T-helper 2 cell (primary cell): ENCODE results near the gene BRD4.
A peak's percentile ranks its signal among the peaks of the same experiment; 100 is the strongest.

Source experiments
- DNase-seq, 5 experiments: peaks; one replicate each; pipeline versions ENCODE4 v3.0.0 to v3.0.0-alpha.2; 2012 to 2022

BRD4 gene

DNA sequence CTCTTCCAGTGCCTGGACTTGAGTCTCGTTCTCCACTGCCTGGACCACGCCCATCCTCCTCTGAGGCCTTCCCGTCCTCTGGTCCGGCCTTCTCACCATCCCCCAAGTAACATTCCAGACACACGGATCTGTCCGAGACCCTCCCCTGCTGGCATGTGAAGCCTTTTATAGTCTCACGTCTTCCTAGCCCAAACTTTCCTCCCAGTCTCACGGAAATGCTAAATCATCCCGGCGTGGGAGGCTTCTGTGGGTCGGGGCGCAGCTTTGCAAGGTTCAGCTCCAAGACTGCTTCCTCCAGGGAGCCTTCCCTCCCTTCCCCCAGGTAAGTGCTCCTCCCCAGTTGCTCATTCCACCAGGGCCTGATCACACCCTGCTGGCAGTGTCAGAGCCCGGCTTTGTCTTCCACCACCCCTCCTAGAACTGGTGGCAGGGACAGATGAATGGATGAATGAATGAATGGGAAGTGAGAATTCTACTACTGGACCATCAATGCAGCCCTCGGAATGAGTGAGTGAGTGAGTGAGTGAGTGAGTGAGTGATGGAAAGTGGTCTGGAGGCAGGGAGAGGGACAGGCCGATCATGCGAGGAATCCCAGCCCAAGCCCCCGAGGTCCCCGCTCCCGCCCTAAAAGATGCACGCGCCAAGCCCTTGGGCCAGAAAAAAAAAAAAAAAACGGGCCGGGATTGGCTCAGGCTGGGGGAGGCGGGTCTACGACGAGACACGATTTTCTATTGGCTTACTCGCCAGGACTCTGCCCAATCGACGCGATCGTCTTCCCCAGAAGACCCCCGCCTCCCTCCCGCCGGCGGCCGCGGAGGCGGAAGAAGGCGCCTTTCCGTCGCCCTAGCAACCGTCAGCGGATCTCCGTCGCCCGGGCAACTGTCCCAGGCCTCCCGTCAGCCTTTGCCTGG, 109.3 kb downstream of the BRD4 start:
- peak; percentile 29 to 90 (median 60) for DNase-seq

DNA sequence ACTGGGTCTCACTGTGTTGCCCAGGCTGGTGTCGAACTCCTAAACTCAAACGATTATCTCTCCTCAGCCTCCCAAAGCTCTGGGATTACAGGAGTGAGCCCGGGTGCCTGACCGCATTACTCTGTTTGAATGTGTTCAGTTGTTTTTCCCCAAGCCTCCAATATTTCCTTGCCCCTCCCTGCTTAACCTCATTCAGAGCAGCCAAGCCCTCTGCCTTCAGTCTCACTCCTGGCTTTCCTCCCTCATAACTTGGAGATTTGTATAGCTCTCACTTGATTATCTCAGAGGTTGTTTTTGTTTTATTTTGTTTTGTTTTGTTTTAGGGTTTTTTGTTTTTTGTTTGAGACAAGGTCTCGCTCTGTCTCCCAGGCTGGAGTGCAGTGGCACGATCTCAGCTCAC, 111.5 kb downstream of the BRD4 start:
- no peak for DNase-seq

DNA sequence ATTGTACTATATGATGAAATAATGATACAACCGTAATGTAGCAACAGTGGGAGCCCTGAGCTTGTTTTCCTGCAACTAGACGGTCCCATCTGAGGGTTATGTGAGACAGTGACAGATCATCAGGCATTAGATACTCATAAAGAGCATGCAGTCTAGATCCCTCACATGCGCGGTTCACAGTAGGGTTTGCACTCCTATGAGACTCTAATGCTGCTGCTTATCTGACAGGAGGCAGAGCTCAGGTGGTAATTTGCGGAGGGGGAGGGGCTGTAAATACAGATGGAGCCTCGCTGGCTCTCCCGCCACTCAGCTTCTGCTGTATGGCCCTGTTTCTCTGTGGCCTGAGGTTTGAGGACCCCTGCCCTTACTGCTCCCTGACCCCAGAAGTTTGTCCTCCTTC, 113.8 kb downstream of the BRD4 start:
- DNase-seq: no peak

DNA sequence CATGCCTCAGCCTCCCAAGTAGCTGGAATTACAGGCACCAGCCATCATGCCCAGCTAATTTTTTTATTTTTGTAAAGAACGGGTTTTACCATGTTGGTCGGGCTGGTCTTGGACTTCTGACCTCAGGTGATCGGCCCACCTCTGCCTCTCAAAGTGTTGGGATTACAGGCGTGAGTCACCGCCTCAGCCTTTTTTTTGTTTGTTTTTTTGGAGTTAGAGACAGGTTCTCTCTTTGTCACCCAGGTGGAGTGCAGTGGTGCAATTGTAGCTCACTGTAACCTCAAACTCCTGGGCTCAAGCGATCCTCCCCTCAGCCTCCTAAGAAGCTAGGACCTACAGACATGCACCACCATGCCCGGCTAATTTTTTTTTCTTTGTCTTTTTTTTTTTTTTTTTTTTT, 116.0 kb downstream of the BRD4 start:
- DNase-seq: no peak

DNA sequence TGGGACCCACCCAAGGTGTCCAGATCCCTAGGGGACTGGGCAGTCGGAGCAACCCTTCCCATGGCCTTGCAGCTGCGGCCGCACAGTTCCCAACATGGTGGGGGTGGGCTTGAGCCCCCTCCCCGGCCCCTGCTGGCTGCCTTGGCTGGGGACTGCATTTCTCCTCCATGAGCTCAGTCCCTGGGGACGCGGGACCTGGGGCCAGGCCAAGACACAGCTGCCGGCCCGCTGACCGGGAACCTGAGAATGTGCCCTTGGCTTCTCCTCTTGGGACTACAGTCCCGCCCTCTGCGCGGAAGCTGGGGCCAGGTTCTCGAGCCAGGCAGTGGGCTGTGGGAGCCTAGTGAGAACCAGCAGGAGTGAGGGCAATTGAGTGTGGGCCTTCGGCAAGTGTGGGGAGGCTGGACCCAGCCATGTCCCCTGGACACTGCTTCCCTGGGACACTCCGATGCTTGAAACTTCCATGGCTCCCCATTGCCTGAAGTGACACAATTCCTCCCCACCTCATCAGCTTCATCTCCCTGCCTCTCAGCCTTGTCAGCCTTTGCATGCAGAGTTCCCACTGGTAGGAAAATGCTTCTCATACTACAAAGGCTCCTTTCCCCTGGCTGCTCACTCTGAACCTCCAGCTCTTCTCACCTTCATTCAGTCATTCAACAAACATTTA, 118.5 kb downstream of the BRD4 start:
- DNase-seq: no peak

DNA sequence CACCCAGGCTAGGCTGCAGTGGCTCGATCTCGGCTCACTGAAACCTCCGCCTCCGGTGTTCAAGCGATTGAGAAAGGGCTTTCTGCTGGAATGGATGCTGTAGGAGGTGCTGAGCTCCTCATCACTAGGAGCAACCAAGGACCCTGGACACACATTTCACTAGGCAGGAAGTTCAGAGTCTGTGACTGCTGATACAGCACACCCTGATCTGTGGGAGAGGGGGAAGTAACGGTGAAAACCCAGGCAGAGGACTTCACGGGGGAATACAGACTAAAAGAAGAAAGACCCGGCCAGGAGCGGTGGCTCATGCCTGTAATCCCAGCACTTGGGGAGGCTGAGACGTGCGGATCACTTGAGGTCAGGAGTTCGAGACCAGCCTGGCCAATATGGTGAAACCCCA, 119.6 kb downstream of the BRD4 start:
- no peak for DNase-seq

DNA sequence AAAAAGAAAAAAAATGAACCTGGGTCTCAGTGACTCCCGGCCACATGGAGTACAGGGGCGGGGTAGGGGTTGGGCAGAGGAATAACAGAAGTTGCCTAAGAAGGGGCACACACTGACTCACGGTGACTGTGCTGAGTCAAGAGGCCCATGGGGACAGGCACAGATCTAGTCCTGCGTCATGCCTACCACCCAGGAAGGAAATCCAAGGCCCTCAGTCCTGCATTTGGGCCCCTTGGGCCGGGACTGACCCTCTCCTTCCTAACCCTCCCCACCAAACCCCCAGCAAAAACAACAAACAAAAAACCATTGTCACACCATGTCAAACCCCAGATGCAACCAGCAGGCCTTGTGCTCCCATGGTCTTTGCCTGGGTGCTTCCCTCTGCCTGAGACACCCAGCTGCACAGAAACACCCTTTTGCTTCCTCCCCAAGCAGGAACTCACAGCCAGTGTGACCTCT, 122.0 kb downstream of the BRD4 start:
- DNase-seq: no peak

DNA sequence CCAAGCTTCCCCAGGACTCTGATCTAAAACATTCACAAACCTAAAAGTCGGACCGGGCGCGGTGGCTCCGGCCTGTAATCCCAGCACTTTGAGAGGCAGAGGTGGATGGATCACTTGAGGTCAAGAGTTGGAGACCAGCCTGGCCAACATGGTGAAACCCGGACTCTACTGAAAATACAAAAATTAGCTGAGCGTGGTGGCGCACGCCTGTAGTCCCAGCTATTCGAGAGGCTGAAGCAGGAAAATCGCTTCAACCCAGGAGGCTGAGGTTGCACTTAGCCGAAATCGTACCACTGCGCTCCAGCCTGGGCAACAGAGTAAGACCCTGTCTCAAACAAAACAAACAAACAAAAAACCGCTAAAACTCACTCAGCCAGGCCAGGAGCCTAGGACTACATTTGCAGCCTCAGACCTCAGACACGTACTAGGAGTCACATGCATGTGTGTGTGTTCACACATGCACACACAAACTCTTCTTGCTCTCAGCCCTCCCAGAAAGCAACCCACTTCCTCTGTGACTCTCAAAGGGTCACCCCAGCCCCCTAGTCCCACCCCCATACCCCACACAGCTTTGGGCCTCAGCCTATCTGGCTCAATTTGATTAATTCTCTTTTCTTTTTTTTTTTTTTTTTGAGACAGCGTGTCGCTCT, 130.8 kb downstream of the BRD4 start:
- no peak for DNase-seq

DNA sequence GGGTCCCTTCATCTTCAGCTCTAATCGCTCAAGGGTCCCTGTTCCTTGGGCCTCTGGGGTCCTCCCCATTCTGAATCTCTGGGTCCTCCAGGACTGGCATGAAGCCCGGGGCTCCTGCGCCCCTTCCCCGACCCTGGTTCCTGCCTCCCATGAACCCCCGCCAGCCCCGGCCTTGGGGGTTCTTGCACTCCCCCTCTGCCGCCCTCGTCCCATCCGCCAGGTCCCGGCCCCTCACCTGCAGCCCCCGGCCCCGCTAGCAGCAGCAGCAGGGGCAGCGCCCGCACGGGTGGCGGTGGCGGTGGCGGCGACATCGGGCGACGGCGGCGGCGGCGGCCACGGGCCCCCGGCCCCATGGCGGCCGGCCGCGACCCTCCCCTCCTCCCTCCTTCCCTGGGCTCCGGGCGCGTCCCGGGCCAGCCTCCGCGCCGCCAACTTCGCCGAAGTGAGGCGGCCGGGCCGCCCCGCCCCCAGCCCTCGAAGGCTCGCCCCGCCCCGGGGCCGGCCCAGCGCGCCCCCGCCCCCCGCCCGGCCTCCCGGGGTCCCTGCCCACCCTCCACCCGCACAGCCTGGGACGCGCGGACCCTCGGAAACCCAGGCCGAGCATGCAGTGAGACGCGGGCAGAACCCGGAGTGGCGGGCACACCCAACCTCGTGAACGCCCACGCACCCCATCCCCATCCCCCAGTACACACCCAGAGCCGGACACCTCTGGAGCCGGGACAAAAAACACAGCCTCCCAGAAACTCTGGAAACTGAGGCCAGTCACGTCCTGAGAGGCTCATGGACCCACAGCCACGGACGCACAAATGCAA, 131.6 kb downstream of the BRD4 start, which contains the start of gene NOTCH3:
Gene NOTCH3, minus strand, starts transcription at position 443 of the 812 bp plus-strand sequence. Its CDS starts 90 bp downstream, at position 353.
- DNase-seq: no peak

DNA sequence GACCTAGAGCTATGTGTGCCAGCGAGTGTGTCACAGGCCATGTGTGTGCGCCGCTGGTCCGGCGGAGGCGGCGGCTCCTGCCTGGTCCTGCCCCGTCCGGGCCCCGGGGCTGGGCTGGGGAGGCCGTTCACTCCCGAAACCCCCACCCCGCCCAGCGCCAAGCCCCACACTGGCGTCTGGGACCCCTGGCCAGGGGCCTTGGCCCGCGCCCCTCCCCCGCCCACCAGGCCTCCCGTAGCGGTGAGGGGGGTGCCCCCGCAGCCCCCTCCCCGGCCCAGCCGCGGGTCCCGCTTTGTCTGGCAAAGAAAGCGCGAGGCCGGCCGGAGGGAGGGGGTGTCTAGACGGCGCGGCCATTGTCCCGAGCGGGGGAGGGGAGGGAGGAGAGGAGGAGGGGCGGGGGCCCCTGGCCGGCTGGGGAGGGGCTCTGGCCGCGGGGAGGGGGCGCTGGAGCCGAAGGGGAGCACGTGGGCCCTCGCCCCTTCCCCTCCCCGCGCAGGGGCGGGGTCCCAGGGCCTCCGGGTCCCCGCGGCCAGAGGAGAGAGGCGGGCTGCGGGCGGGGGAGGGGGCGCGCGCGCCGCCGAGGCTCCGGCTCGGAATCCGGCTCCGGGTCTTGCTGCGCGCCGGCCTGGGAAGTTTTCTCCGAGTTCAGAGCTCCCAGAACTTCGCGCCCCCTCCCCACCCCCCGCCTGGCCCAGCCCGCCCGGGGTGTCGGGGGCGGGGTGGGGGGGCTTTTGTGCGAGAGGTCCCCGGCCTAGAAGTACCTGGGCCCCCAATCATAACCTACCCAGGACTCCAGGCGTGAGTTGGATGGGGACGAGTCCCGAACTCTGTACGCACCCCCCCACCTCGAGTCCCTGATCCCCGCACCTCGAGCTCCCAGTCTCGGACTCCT, 132.4 kb downstream of the BRD4 start:
- no peak for DNase-seq

DNA sequence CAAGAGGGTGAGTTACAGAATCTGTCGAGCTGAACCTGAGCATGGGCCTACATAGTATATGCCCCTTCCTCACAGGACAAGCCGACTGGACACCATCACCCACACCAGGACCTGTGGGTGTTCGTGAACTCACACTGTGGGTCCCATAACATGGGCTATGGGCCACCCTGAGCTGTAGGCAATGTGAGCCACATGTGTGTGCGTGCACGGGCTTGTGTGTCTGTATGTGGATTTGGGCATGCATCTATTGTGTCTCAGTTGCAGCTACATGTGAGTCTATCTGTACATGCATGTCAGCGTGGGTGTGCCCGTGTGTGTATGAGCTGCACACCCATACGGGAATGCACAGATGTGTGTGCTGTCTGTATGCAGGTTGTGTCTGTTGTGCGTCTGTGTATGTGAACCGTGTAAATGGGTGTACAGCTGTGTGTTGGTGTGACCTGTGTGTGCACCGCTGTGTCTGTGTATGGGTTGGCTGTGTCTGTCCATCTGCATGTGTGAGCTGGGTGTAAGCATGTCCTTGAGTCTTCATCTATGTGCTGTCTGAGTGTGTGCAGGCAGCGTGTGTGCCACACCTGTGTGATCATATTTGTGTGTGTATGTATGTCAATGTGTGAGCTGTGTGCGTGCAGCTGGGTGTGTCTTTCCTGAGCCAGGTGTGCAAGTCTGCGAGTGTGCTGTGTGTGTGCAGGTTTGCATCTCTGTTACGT, 133.2 kb downstream of the BRD4 start:
- DNase-seq: no peak

DNA sequence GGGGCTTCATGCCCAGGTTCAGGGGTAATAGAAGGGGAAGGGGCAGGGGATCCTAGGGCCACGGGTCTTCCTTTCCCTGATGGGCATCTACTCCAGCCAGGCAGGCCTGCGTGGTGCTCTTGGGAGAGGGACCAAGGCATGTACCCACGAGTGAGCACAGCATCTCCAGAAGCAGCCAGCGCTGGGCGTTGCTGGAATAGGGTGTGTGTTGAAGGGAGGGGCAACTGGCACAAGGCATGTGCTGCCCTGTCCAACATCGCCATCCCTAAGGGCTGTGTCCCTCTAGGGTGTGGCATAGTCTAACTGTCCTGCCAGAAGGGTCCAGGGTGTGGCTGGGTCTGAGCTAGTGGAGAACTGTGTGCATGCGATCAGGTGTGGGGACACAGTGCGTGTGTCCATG, 134.4 kb downstream of the BRD4 start:
- DNase-seq: no peak

DNA sequence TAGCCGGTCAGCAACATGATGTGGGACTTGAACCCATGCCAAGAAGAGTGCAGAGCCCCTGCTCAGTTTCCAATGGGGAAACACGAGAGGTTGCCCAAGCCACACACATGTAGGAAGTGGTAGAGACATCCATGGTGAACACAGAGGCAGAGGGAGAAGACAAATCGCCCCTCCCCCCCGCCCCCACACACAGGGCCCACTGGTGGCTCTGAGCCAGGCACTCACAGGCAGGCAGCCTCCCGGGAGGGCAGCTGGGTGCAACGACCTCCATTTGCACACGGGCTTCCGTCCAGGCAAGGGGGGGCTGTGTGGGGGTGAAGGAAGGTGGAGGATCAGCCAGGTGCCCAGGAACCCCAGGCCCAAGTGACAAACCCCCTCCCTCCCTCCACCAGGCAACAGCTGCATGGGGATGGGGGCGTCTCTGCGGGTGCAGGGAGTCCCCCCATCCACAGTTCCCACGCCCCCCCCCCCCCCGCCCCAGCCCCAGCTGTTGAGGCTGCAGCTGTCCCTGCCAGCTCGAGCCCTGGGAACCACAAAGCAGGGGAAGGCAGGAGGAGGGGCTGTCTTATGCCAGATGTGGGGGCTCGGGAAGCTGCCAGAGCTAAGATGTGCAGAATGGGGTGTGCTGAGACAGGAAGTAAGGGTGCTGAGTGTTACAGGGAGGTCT, 134.9 kb downstream of the BRD4 start:
- no peak for DNase-seq

DNA sequence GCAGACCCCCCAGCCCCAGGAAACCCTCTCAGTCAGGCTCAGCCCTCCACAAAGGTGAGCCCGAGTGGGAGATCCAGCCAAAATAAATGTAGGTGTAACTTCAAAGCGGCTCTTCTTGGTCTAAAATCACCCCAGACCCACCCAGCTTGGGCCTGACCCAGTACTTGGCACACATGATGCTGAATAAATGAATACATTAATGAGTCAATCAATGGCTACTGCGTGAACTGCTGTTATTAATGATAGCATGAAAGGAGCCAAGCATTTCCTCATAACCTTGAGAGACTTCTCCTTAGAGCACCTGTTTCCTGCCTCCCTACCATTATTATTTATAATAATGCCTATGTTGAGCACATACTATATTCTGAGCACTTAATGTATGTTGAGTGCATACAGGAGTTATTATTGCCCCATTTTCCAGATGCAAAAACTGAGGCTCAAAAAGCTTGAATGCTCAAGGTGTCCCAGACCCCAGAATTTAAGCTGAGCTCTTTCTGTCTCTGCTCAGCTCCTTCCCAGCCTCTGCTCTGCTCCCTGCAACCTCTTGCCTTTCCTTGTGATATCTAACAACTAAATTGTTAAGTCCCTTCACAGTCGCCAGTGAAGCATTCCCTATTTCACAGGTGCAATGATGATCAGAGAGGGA, 135.9 kb downstream of the BRD4 start:
- no peak for DNase-seq

DNA sequence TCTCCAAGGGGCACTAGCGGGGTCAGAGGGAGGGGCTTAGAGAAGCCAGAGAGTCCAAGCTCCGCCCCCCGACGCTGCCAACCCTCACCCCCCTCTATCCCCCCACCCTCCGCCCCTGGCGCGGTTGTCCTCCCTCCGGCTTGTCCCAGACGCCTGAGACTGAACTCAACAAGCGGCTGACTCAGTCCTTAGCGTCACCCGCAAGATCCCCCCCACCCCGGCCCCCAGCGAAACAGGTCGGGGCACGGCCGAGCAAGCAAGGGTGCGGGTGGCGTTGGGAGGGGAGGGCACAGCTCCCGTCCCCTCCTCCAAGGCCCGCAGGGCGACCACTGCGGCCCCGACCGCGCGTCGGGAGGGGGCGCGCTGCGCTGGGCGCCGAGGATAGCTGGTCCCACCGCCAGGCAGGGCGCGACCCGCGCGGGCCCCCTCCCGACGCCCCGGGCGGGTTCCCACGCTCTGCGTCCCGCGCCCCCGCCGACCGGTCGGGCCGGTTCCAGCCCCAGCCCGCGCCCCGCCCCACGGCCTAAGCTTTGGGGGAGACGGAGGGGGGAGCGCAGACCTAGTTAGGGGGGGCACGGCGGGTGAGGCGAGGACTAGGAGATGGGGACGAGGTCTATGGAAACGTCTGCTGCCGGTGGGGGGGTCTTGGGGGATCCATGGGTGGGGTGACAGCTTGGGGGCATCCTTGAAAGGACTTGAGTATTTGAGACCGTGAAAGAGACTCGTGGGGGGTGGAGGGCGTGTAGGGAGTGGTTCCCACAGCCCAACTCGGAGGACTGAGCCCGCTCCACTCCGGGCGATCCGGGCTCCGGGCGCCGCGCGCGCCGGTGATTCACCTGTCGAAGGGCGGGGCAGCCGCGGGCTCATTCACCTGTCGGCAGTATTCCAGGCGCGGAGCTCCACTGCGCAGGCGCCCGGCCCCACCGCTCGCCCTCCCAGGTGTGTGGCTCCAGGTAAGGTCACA, 136.7 kb downstream of the BRD4 start:
- no peak for DNase-seq

DNA sequence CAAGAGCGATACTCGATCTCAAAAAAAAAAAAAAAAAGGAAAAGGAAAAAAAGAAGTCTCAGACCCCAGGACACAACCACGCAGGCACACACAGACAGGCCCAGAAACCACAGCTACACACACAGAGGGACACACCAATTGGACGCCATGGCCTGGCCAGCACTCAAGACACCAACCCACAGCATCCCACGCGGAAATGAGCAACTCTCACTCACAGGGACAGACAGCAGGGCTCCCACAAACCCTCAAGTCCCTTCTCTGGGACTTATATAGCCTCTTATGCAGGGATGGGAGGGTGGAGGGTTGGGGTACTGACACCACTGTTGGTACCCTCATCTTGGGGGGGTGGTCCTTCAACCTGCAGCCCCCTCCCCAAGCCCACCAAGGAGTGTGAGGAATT, 137.4 kb downstream of the BRD4 start:
- DNase-seq: no peak

DNA sequence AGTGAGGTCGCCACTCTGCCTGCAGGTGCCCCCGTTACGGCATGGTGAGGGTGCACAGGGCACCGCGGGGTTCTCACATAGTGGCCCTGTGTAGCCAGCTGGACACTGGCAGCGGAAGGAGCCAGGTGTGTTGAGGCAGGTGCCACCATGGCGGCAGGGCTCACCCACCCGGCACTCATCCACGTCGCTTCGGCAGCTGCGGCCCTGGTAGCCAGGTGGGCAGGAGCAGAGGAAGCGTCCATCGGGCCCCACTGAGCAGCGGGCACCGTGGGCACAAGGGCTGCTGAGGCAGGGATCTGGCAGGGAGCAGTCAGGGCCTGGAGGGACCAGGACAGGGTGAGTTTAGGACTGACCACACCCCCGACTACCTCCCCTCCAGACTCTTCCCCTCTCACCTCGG, 140.4 kb downstream of the BRD4 start:
- DNase-seq: no peak

DNA sequence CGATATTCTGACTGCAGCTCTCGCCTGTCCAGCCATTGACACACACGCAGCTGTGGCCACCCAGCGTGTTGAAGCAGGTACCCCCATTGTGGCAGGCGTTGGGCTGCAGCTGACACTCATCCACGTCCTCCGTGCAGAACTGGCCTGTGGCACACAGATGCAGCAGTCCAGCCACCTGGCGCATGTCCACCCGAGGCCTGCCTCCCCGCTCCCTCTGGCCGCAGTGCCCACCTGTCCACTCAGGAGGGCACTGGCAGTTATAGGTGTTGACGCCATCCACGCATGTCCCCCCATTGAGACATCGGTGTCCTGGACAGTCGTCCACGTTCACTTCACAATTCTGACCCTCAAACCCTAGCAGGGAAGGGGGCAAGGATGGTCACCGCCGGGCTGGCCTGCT, 140.8 kb downstream of the BRD4 start:
- DNase-seq: no peak

DNA sequence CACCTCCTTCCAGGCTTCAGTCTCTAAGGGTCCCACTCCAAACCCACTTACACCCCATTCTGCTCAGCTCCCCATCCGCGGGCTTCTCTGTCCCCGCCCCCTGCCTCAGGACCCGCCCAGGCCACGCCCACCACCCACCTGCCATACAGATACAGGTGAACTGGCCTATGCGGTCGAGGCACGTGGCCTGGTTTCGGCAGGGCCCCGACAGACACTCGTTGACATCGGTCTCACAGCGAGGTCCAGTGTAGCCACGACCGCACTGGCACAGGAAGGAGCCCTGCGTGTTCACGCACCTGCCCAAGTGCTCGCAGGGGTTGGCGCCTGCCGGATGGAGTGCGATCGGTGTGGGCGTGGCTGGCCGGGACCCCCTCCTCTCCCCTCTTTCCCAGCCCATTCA, 143.5 kb downstream of the BRD4 start:
- DNase-seq: no peak
